ENCODE data around the gene QSOX1. TPM values are rescaled to one million over a fixed set of nuclear protein-coding genes. Genes with fewer than 3 reads are reported as not detected.

Gene QSOX1
- total and polyA plus RNA-seq, 2 of the 4 experiments (the other 2 are of a cell fraction) = 102 to 791 TPM

DNA sequence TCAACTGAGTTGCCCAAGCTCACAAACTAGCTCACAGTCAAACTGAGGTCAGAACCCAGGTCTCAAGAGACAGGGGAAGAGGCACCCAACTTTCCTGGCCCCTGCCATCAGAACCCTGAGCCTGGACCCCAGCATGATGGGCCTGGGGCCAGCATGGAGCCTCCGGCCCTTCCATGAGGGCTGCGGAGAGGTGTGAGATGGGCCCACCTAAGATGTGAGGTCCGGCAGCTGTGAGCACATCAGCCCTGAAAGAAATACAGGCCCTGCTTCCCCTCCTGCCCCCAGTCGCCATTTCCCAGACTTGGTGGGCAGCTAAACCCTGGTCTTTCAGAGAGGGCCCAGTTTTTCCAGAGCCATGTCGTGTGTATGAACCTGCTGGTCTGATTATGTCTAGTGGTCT lies 30.6 kb downstream of the QSOX1 start:
- H3K4me1 ChIP-seq (ENCODE audit: control insufficient read depth, insufficient read depth, low read length) = no peaks in the 10 kb centered on the region
- no peak overlapping the region for H3K27ac ChIP-seq (ENCODE audit: insufficient read depth, low read length)
- no peak overlapping the region for H2AK5ac ChIP-seq (ENCODE audit: low read depth, low read length)
- no peak overlapping the region for H3K4me2 ChIP-seq (ENCODE audit: low read depth, low read length)
- no peak overlapping the region for H4K91ac ChIP-seq (ENCODE audit: insufficient read depth, low read depth, low read length)
- H2BK120ac ChIP-seq (ENCODE audit: low read depth, low read length) = no peak overlapping the region
- H4K5ac ChIP-seq (ENCODE audit: low read depth, low read length) = no peak overlapping the region
- no CpG with 5 or more reads among the region's 5 CpGs for WGBS, 2 experiments (ENCODE audit: extremely low coverage in 2 of 2, insufficient read length in 1 of 2)
- H3K27me3 ChIP-seq (ENCODE audit: control insufficient read depth, insufficient read depth, low read length) = no peaks in the 10 kb centered on the region
- no peak overlapping the region for H2AFZ ChIP-seq (replicated peaks; ENCODE audit: low read length, poor library complexity)
- H3K4ac ChIP-seq (ENCODE audit: low read depth, low read length) = no peak overlapping the region
- TF ChIP-seq MAZ (IDR thresholded peaks at IDR 0.05; ENCODE audit: borderline replicate concordance, low read depth, low read length) = no peak
- no peak for TF ChIP-seq POLR2A (IDR thresholded peaks at IDR 0.05; ENCODE audit: low read depth, low read length)
- TF ChIP-seq, protein P1, sequence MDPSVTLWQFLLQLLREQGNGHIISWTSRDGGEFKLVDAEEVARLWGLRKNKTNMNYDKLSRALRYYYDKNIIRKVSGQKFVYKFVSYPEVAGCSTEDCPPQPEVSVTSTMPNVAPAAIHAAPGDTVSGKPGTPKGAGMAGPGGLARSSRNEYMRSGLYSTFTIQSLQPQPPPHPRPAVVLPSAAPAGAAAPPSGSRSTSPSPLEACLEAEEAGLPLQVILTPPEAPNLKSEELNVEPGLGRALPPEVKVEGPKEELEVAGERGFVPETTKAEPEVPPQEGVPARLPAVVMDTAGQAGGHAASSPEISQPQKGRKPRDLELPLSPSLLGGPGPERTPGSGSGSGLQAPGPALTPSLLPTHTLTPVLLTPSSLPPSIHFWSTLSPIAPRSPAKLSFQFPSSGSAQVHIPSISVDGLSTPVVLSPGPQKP (IDR thresholded peaks at IDR 0.05; ENCODE audit: borderline replicate concordance, low read depth, low read length) = no peak
- TF ChIP-seq FOS (IDR thresholded peaks at IDR 0.05; ENCODE audit: low read depth, low read length) = no peak
- TF ChIP-seq MAFK (IDR thresholded peaks at IDR 0.05; ENCODE audit: low read depth, low read length) = no peak
- TF ChIP-seq CHD1 (IDR thresholded peaks at IDR 0.05; ENCODE audit: low read depth, low read length) = no peak
- TF ChIP-seq, protein P2, sequence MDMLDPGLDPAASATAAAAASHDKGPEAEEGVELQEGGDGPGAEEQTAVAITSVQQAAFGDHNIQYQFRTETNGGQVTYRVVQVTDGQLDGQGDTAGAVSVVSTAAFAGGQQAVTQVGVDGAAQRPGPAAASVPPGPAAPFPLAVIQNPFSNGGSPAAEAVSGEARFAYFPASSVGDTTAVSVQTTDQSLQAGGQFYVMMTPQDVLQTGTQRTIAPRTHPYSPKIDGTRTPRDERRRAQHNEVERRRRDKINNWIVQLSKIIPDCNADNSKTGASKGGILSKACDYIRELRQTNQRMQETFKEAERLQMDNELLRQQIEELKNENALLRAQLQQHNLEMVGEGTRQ (IDR thresholded peaks at IDR 0.05; ENCODE audit: low read depth, low read length) = no peak
- TF ChIP-seq CEBPB (IDR thresholded peaks at IDR 0.05; ENCODE audit: low read depth, low read length) = no peak
- no peak for TF ChIP-seq NFE2L2 (IDR thresholded peaks at IDR 0.05; ENCODE audit: low read depth, low read length)
- TF ChIP-seq RCOR1 (IDR thresholded peaks at IDR 0.05; ENCODE audit: insufficient replicate concordance, low read length) = no peak
- TF ChIP-seq, protein P3, sequence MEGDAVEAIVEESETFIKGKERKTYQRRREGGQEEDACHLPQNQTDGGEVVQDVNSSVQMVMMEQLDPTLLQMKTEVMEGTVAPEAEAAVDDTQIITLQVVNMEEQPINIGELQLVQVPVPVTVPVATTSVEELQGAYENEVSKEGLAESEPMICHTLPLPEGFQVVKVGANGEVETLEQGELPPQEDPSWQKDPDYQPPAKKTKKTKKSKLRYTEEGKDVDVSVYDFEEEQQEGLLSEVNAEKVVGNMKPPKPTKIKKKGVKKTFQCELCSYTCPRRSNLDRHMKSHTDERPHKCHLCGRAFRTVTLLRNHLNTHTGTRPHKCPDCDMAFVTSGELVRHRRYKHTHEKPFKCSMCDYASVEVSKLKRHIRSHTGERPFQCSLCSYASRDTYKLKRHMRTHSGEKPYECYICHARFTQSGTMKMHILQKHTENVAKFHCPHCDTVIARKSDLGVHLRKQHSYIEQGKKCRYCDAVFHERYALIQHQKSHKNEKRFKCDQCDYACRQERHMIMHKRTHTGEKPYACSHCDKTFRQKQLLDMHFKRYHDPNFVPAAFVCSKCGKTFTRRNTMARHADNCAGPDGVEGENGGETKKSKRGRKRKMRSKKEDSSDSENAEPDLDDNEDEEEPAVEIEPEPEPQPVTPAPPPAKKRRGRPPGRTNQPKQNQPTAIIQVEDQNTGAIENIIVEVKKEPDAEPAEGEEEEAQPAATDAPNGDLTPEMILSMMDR (conservative IDR thresholded peaks at IDR 0.05; ENCODE audit: low read depth, low read length) = no peak
- no peak for TF ChIP-seq SMC3 (IDR thresholded peaks at IDR 0.05; ENCODE audit: low read depth, low read length)
- TF ChIP-seq RAD21 (IDR thresholded peaks at IDR 0.05; ENCODE audit: low read length) = no peak
- TF ChIP-seq RFX5 (IDR thresholded peaks at IDR 0.05; ENCODE audit: low read depth, low read length) = no peak
- no peak for TF ChIP-seq BHLHE40 (IDR thresholded peaks at IDR 0.05; ENCODE audit: low read depth, low read length)
- no peak for TF ChIP-seq MXI1 (IDR thresholded peaks at IDR 0.05; ENCODE audit: borderline replicate concordance, low read depth, low read length)
- DNase-seq (no peak), ATAC-seq (ENCODE audit: low read depth) (no peak)
- H3K9ac ChIP-seq (ENCODE audit: low read depth, low read length) = no peak overlapping the region
- no peak overlapping the region for H3K23ac ChIP-seq (ENCODE audit: low read depth, low read length)
- H4K8ac ChIP-seq (ENCODE audit: low read depth in 2 of 2, low read length in 2 of 2) = no peak overlapping the region
- peaks cover 26% of the 10 kb centered on the region for H4K20me1 ChIP-seq (ENCODE audit: insufficient read depth, low read length)
- no peak overlapping the region for H3K14ac ChIP-seq (replicated peaks; ENCODE audit: low read depth, low read length)
- POLR2A ChIA-PET (ENCODE audit: unreplicated experiment) = no interaction called here
- H3K4me3 ChIP-seq (ENCODE audit: insufficient read depth, low read depth, low read length) = no peak overlapping the region
- H2AK9ac ChIP-seq (replicated peaks; ENCODE audit: low read depth, low read length, poor library complexity) = no peak overlapping the region
- CTCF ChIA-PET = no interaction called here
- in situ Hi-C loops (cut with MboI; ENCODE audit: low sequenced_read_pairs) = loop anchor here (10.0 kb wide), 1 partner anchor 310 kb away; the partner anchor contains the start of gene TOR1AIP2
- H3K36me3 ChIP-seq (ENCODE audit: control insufficient read depth, insufficient read depth, low read length) = peaks cover 95% of the 10 kb centered on the region
- H2BK15ac ChIP-seq (ENCODE audit: low read depth, low read length) = no peak overlapping the region
- H2BK20ac ChIP-seq (ENCODE audit: low read depth, low read length) = no peak overlapping the region
- H3K9me1 ChIP-seq (ENCODE audit: insufficient read depth, low read length) = no peaks in the 10 kb centered on the region
- H2BK5ac ChIP-seq (ENCODE audit: low read depth, low read length, poor library complexity, severe bottlenecking) = no peak overlapping the region
- intact Hi-C loops (cut with micrococcal nuclease) = no loop called here
- H3K56ac ChIP-seq (ENCODE audit: extremely low read depth, insufficient read depth, low read length) = no peak overlapping the region
- no peak overlapping the region for H3K18ac ChIP-seq (ENCODE audit: low read depth, low read length)
- no TSS peak for BruUV-seq (replicated peaks)
- peaks cover 6 to 51% of the 10 kb centered on the region in 2 experiments; a peak in 3 of 4 replicates for H3K79me1 ChIP-seq (ENCODE audit: low read depth in 1 of 2, low read length in 2 of 2)
- H3K9me3 ChIP-seq (ENCODE audit: control insufficient read depth, insufficient read depth, low read length) = no peaks in the 10 kb centered on the region
- dilution Hi-C loops (cut with HindIII; ENCODE audit: low sequenced_read_pairs, unreplicated experiment) = no loop called here
